ES-I3 (cell line): ENCODE measurements around the gene RNPS1.
A peak's percentile ranks its signal among the peaks of the same experiment; 100 is the strongest.

Experiments
- H3K36me3 ChIP-seq: 2 replicates; pipeline ENCODE4 v1.6.1; 2013; ENCODE audit warnings: mild to moderate bottlenecking, low read length, control low read depth, moderate library complexity; ENCODE audit not compliant: insufficient read depth
- H3K4me1 ChIP-seq: 2 replicates; pipeline ENCODE4 v1.6.1; 2013; ENCODE audit warnings: mild to moderate bottlenecking, control low read depth, low read length; ENCODE audit not compliant: insufficient read depth
- H3K9ac ChIP-seq: 2 replicates; pipeline ENCODE4 v1.6.1; 2013; ENCODE audit warnings: low read depth, mild to moderate bottlenecking, low read length, moderate library complexity
- H3K9me3 ChIP-seq: 2 replicates; pipeline ENCODE4 v1.6.1; 2013; ENCODE audit warnings: mild to moderate bottlenecking, low read length, moderate library complexity; ENCODE audit not compliant: control insufficient read depth, insufficient read depth

Gene RNPS1

GRCh38 chr16:2231016-2231931 is 36.7 kb downstream of the RNPS1 start:
- no peak overlapping the region for H3K9ac ChIP-seq
- H3K4me1 ChIP-seq: no peaks in the 10 kb centered on the region
- no peaks in the 10 kb centered on the region for H3K9me3 ChIP-seq
- H3K36me3 ChIP-seq: no peaks in the 10 kb centered on the region

GRCh38 chr16:2230376-2230775 is 37.5 kb downstream of the RNPS1 start:
- H3K36me3 ChIP-seq: no peaks in the 10 kb centered on the region
- no peak overlapping the region for H3K9ac ChIP-seq
- no peaks in the 10 kb centered on the region for H3K9me3 ChIP-seq

GRCh38 chr16:2229632-2230250 is 38.2 kb downstream of the RNPS1 start:
- Histone ChIP-seq H3K9ac (no peak overlapping the region), H3K4me1 (no peaks in the 10 kb centered on the region), H3K9me3 (no peaks in the 10 kb centered on the region), H3K36me3 (no peaks in the 10 kb centered on the region)

More at GRCh38 chr16:2230376-2230775, 37.5 kb downstream of the RNPS1 start:
- H3K4me1 ChIP-seq: no peaks in the 10 kb centered on the region

- no peaks in the 10 kb centered on the region for H3K36me3 ChIP-seq
- H3K9ac ChIP-seq: no peak overlapping the region
These were observed 38.8 kb downstream of the RNPS1 start for GRCh38 chr16:2229091-2229490.

GRCh38 chr16:2228161-2228824 is 39.6 kb downstream of the RNPS1 start:
- no peaks in the 10 kb centered on the region for H3K36me3 ChIP-seq
- H3K4me1 ChIP-seq: no peaks in the 10 kb centered on the region
- H3K9ac ChIP-seq: no peak overlapping the region

More at GRCh38 chr16:2229091-2229490, 38.8 kb downstream of the RNPS1 start:
- Histone ChIP-seq H3K4me1 (no peaks in the 10 kb centered on the region), H3K9me3 (no peaks in the 10 kb centered on the region)

GRCh38 chr16:2226918-2227317 is 41.0 kb downstream of the RNPS1 start:
- Histone ChIP-seq H3K9me3 (no peaks in the 10 kb centered on the region), H3K9ac (no peak overlapping the region), H3K36me3 (no peaks in the 10 kb centered on the region), H3K4me1 (no peaks in the 10 kb centered on the region)

More at GRCh38 chr16:2228161-2228824, 39.6 kb downstream of the RNPS1 start:
- no peaks in the 10 kb centered on the region for H3K9me3 ChIP-seq

GRCh38 chr16:2226245-2226793 is 41.6 kb downstream of the RNPS1 start:
- H3K36me3 ChIP-seq: no peaks in the 10 kb centered on the region
- no peaks in the 10 kb centered on the region for H3K4me1 ChIP-seq
- no peak overlapping the region for H3K9ac ChIP-seq
- no peaks in the 10 kb centered on the region for H3K9me3 ChIP-seq

- H3K9ac ChIP-seq: peak overlapping the region; percentile 93
- H3K36me3 ChIP-seq: no peaks in the 10 kb centered on the region
- no peaks in the 10 kb centered on the region for H3K9me3 ChIP-seq
- H3K4me1 ChIP-seq: no peaks in the 10 kb centered on the region
These were observed 43.9 kb downstream of the RNPS1 start for GRCh38 chr16:2223942-2224486.

- Histone ChIP-seq H3K36me3 (no peaks in the 10 kb centered on the region), H3K4me1 (no peaks in the 10 kb centered on the region)
These were observed 44.5 kb downstream of the RNPS1 start, which contains the start of gene E4F1 for GRCh38 chr16:2223221-2223941. E4F1 (plus strand) TSS chr16:2223591; CDS start chr16:2223614, 23 bp downstream.

GRCh38 chr16:2216330-2216729 is 51.6 kb downstream of the RNPS1 start:
- peaks cover 4% of the 10 kb centered on the region; the same call in 1 of the 2 replicates for H3K4me1 ChIP-seq
- H3K36me3 ChIP-seq: 0 out of 2 replicates have a peak, but pooled peaks cover 2% of the 10 kb centered on the region
- H3K9ac ChIP-seq: peak overlapping the region; percentile 32; the same call in 1 of the 2 replicates
- no peaks in the 10 kb centered on the region for H3K9me3 ChIP-seq

More at GRCh38 chr16:2223221-2223941, 44.5 kb downstream of the RNPS1 start, which contains the start of gene E4F1:
- Histone ChIP-seq H3K9ac (peak within 1 kb of the TSS; percentile 93), H3K9me3 (no peaks in the 10 kb centered on the region)

GRCh38 chr16:2214719-2214968 is 53.3 kb downstream of the RNPS1 start, which contains the start of gene PGP:
PGP (minus strand) TSS chr16:2214840; CDS start chr16:2214777, 63 bp downstream.
- Histone ChIP-seq H3K9me3 (no peaks in the 10 kb centered on the region), H3K36me3 (0 out of 2 replicates have a peak, but pooled peaks cover 2% of the 10 kb centered on the region), H3K4me1 (peaks cover 11% of the 10 kb centered on the region; the same call in 1 of the 2 replicates), H3K9ac (peak within 1 kb of the TSS; percentile 95)

- Histone ChIP-seq H3K36me3 (0 out of 2 replicates have a peak, but pooled peaks cover 2% of the 10 kb centered on the region), H3K9me3 (no peaks in the 10 kb centered on the region), H3K4me1 (peaks cover 11% of the 10 kb centered on the region; the same call in 1 of the 2 replicates), H3K9ac (peak overlapping the region; percentile 91)
These were observed 53.9 kb downstream of the RNPS1 start for GRCh38 chr16:2213817-2214718.
